ENCODE measurements around the gene OTOGL. TPM values are rescaled to one million over a fixed set of nuclear protein-coding genes. Genes with fewer than 3 reads are reported as not detected.
A peak's percentile ranks its signal among the peaks of the same experiment; 100 is the strongest.

The OTOGL gene
- polyA plus RNA-seq, 1 donor, result 0.22 TPM

DNA sequence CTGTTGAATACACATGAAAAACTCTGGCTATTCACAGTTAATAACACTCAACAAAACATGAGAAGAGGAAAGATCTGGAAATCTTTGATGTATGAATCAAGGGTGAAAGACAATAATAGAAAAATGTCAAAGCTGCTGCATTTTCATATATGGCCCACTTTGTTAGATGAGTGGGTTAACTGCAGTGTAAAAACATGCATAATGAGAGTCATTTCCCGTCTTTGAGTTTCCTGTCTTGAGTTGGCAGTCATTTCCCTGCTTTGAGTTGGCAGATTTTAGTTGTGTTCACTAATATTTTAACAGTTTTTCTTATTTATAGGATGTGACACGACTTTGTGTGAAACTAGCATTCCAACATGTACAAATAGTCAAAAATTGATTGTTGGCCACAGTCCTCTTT, 256.8 kb downstream of the OTOGL start:
- Histone ChIP-seq H3K27me3 (ENCODE audit: control insufficient read depth, insufficient read depth, low read length) (no peaks in the 10 kb centered on the region), H3K4me1 (ENCODE audit: control insufficient read depth, insufficient read depth, low read length) (no peaks in the 10 kb centered on the region), H3K4me3 (ENCODE audit: low read length) (no peak overlapping the region), H3K9me3 (ENCODE audit: control insufficient read depth, low read depth, low read length) (no peaks in the 10 kb centered on the region), H3K27ac (ENCODE audit: low read length) (no peak overlapping the region), H3K36me3 (ENCODE audit: control insufficient read depth, insufficient read depth, low read length) (no peaks in the 10 kb centered on the region)
- no peak for DNase-seq
- WGBS (ENCODE audit: insufficient coverage, low lambda C conversion rate), result no CpG with 5 or more reads among the region's 2 CpGs

DNA sequence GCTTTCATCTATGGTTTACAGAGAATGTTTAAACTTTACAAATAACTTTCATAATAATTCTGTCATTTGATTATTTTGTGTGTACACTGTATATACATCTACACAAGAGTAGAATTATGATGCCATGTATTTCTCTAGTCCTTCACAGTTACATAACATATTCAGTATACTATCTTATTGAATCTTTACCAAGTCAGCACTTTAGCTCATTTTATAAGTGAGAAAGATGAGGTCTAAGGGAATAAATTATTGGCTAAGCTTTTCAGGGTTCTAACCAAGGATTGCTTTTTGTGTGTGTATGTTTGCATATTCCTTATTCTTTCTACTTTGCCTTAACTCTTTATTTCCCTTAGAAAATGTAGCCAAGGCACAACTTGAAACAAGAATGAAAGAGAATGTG, 260.4 kb downstream of the OTOGL start:
- no peak overlapping the region for H3K27ac ChIP-seq (ENCODE audit: low read length)
- no peaks in the 10 kb centered on the region for H3K27me3 ChIP-seq (ENCODE audit: control insufficient read depth, insufficient read depth, low read length)
- H3K4me3 ChIP-seq (ENCODE audit: low read length), result no peak overlapping the region
- DNase-seq, result no peak
- H3K9me3 ChIP-seq (ENCODE audit: control insufficient read depth, low read depth, low read length), result no peaks in the 10 kb centered on the region
- H3K4me1 ChIP-seq (ENCODE audit: control insufficient read depth, insufficient read depth, low read length), result no peaks in the 10 kb centered on the region
- H3K36me3 ChIP-seq (ENCODE audit: control insufficient read depth, insufficient read depth, low read length), result no peaks in the 10 kb centered on the region

DNA sequence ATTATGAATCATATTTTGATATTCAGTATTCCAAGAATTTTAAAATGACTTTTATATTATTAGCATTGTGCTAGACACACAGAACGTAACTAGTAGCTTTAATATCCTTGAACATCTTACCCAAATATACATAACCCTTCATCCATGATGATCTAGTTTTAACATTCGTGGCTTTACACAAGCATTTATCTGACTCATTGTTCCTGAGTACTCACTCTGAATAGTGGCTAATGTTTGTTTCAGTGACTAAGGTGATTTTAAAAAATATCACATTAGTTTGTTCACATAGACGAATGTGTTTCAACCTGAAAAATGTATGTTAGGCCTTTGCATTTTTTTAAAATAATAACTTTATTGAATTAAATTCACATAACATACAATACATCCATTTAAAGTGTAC, 264.7 kb downstream of the OTOGL start:
- Histone ChIP-seq H3K4me3 (ENCODE audit: low read length) (no peak overlapping the region), H3K27me3 (ENCODE audit: control insufficient read depth, insufficient read depth, low read length) (no peaks in the 10 kb centered on the region), H3K36me3 (ENCODE audit: control insufficient read depth, insufficient read depth, low read length) (no peaks in the 10 kb centered on the region), H3K4me1 (ENCODE audit: control insufficient read depth, insufficient read depth, low read length) (no peaks in the 10 kb centered on the region), H3K9me3 (ENCODE audit: control insufficient read depth, low read depth, low read length) (no peaks in the 10 kb centered on the region), H3K27ac (ENCODE audit: low read length) (no peak overlapping the region)
- DNase-seq, result no peak
- WGBS (ENCODE audit: insufficient coverage, low lambda C conversion rate), result 75% methylated on average over 3 of the region's 3 CpGs

DNA sequence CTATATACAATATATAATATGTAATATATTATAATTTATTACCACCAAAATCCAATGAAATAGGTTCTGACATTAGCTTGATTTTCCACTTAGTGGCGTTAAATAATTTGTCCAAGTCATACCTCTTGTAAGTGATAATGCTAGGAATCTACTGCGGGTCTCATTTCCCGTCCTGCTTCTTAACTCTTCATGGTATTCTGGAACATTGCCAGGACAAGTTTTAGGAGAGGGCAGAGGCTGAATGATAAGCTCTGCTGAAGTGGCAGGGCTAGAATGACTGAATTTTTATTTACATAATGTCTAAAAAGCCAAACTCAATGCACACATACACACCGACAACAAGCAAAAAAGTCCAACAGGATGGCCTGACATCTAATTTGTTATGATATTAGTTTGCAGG, 274.3 kb downstream of the OTOGL start:
- H3K9me3 ChIP-seq (ENCODE audit: control insufficient read depth, low read depth, low read length), result no peaks in the 10 kb centered on the region
- DNase-seq, result peak; percentile 9 to 38
- H3K27ac ChIP-seq (ENCODE audit: low read length), result no peak overlapping the region
- H3K36me3 ChIP-seq (ENCODE audit: control insufficient read depth, insufficient read depth, low read length), result no peaks in the 10 kb centered on the region
- no peaks in the 10 kb centered on the region for H3K4me1 ChIP-seq (ENCODE audit: control insufficient read depth, insufficient read depth, low read length)
- H3K4me3 ChIP-seq (ENCODE audit: low read length), result no peak overlapping the region
- H3K27me3 ChIP-seq (ENCODE audit: control insufficient read depth, insufficient read depth, low read length), result no peaks in the 10 kb centered on the region
- no CpG with 5 or more reads among the region's 4 CpGs for WGBS (ENCODE audit: insufficient coverage, low lambda C conversion rate)

DNA sequence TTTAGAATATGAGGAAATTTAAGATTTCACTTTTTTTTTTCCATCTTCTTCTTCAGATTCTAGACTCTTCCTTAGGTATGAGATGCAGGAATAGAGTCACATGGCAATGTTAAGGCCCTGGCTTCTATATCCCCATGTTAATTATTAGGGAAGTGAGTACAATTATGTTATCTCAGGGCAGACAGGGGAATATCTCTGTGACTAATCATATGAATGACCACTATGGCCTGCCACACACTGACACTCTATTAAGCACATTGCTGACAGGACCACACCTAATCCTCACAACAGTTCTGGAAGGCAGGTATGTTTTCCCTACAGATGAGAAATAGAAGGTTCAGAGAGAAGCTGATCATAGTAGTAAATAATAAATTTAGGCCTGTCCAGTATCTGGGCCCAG, 275.3 kb downstream of the OTOGL start:
- Histone ChIP-seq H3K9me3 (ENCODE audit: control insufficient read depth, low read depth, low read length) (no peaks in the 10 kb centered on the region), H3K27me3 (ENCODE audit: control insufficient read depth, insufficient read depth, low read length) (no peaks in the 10 kb centered on the region), H3K4me1 (ENCODE audit: control insufficient read depth, insufficient read depth, low read length) (no peaks in the 10 kb centered on the region), H3K4me3 (ENCODE audit: low read length) (no peak overlapping the region), H3K27ac (ENCODE audit: low read length) (no peak overlapping the region), H3K36me3 (ENCODE audit: control insufficient read depth, insufficient read depth, low read length) (no peaks in the 10 kb centered on the region)
- peak; percentile 4 to 6 for DNase-seq

DNA sequence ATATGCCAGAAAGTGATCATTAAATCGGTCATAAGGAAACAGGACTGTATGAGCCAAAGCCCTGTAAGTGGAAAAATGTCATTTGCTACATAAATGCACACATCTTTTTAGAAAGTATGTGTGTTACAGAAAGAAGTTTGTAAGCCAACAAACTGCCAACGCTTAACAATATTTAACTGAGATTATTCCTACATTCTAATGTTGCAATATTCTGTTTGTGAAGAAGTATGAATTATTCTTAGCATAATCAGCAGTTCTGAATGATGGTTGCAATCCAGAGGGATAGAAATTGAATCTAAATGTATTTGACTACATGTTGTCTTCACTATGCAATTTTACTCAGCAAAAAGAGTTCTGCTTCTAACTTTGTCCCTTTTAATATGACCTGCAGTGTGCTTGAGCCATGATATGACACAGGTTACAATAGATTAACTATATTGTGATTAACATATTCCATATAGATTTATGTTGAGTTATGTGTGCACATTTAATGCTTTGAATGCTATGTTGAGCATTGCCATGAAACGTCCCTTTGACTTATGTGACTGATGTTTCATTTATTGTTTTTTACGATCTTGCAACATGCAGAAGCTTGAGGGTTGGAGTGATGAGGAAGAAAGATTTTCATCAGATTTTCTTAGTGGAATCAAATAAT, 277.9 kb downstream of the OTOGL start:
- Histone ChIP-seq H3K27me3 (ENCODE audit: control insufficient read depth, insufficient read depth, low read length) (no peaks in the 10 kb centered on the region), H3K4me3 (ENCODE audit: low read length) (no peak overlapping the region), H3K27ac (ENCODE audit: low read length) (no peak overlapping the region), H3K9me3 (ENCODE audit: control insufficient read depth, low read depth, low read length) (no peaks in the 10 kb centered on the region), H3K4me1 (ENCODE audit: control insufficient read depth, insufficient read depth, low read length) (no peaks in the 10 kb centered on the region), H3K36me3 (ENCODE audit: control insufficient read depth, insufficient read depth, low read length) (no peaks in the 10 kb centered on the region)
- DNase-seq, result no peak
- 88% methylated on average over 4 of the region's 4 CpGs for WGBS (ENCODE audit: insufficient coverage, low lambda C conversion rate)

DNA sequence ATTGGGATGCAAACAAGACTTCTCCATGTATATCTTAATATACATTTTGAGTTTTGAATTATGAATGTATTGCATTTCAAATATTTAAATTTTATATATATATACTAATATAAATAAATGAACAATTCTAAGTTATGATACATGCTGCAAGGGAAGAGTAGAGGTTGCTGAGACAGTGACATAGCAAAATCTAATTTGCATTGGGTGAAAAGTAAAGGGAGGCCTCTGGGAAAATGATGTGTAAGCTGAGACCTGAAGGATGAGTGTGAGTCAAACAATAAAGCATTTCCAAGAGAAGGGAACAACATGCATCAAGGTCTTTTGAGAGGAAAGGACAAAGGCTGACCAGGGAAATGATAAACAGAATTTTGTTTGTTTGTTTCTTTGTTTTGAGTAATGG, 281.8 kb downstream of the OTOGL start:
- Histone ChIP-seq H3K4me3 (ENCODE audit: low read length) (no peak overlapping the region), H3K9me3 (ENCODE audit: control insufficient read depth, low read depth, low read length) (no peaks in the 10 kb centered on the region), H3K27me3 (ENCODE audit: control insufficient read depth, insufficient read depth, low read length) (no peaks in the 10 kb centered on the region), H3K36me3 (ENCODE audit: control insufficient read depth, insufficient read depth, low read length) (no peaks in the 10 kb centered on the region), H3K27ac (ENCODE audit: low read length) (no peak overlapping the region), H3K4me1 (ENCODE audit: control insufficient read depth, insufficient read depth, low read length) (no peaks in the 10 kb centered on the region)
- no peak for DNase-seq

DNA sequence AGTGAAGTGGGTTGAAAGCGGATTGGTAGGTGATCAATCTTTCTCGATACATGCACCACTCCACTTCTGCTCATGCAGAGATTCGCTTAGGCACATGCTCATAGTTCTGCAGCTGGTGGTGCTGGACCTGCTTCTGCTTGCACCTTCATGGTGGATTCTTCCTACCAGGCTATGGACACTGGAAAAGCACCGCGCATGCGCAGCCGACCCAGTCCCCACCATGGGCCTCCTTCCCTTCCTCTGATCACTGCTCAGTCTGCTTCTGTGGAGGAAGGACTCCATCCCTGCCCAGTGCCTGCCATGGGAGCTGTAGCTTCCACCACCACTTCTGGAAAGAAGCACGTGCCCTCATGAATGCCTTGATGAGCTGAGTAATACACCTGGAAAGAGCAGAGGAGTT, 282.9 kb downstream of the OTOGL start:
- Histone ChIP-seq H3K27ac (ENCODE audit: low read length) (no peak overlapping the region), H3K9me3 (ENCODE audit: control insufficient read depth, low read depth, low read length) (no peaks in the 10 kb centered on the region), H3K27me3 (ENCODE audit: control insufficient read depth, insufficient read depth, low read length) (no peaks in the 10 kb centered on the region), H3K4me1 (ENCODE audit: control insufficient read depth, insufficient read depth, low read length) (no peaks in the 10 kb centered on the region), H3K36me3 (ENCODE audit: control insufficient read depth, insufficient read depth, low read length) (no peaks in the 10 kb centered on the region), H3K4me3 (ENCODE audit: low read length) (no peak overlapping the region)
- DNase-seq, result no peak
- WGBS (ENCODE audit: insufficient coverage, low lambda C conversion rate), result no CpG with 5 or more reads among the region's 8 CpGs

DNA sequence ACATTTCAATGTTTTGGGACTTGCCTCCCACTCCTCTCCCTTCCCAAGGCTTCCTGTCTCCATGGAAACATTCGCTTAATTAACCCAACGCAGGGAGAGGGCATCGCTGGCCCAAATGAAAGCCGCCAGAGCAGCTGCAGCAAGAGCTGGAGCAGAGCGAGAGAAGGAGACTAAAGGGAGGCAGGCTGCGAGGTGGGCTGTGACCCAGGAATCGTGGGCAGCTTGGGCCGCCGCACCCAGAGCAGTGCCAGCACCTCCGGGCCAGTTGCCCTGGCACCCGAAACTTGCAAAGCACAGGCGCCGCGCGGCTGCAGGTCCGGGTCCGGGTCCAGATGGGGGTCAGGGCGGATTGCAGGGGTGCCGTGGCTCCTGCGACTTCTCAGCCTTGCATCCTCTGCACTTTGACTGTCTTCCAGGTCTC, 301.2 kb downstream of the OTOGL start:
- Histone ChIP-seq H3K4me3 (ENCODE audit: low read length) (no peak overlapping the region), H3K4me1 (ENCODE audit: control insufficient read depth, insufficient read depth, low read length) (no peaks in the 10 kb centered on the region)
- DNase-seq, result no peak

DNA sequence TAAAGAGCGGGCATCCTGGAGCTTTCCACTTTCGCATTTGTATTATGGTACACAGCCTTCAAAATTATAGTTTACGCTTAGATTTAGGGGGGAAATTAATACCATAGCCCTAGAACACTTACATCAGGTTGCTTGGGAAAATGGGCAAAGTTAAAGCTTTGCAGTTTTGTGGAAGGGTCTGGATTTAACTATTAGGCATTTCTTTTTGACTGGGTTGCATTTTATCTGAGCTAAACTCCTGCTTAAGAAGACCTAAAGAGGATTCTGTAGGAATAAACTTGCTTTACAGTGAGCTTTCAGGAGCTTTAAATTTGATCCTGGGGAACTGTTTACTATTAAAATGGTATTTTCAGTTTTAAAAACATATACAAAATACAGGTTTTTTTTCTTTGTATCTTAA, 301.9 kb downstream of the OTOGL start:
- Histone ChIP-seq H3K4me3 (ENCODE audit: low read length) (no peak overlapping the region), H3K36me3 (ENCODE audit: control insufficient read depth, insufficient read depth, low read length) (no peaks in the 10 kb centered on the region), H3K9me3 (ENCODE audit: control insufficient read depth, low read depth, low read length) (peaks cover 3% of the 10 kb centered on the region), H3K4me1 (ENCODE audit: control insufficient read depth, insufficient read depth, low read length) (no peaks in the 10 kb centered on the region), H3K27ac (ENCODE audit: low read length) (no peak overlapping the region), H3K27me3 (ENCODE audit: control insufficient read depth, insufficient read depth, low read length) (peaks cover 19% of the 10 kb centered on the region)
- DNase-seq, result no peak
- no CpG with 5 or more reads among the region's 3 CpGs for WGBS (ENCODE audit: insufficient coverage, low lambda C conversion rate)

More for the DNA sequence above, 301.2 kb downstream of the OTOGL start:
- Histone ChIP-seq H3K27ac (ENCODE audit: low read length) (no peak overlapping the region), H3K36me3 (ENCODE audit: control insufficient read depth, insufficient read depth, low read length) (no peaks in the 10 kb centered on the region), H3K27me3 (ENCODE audit: control insufficient read depth, insufficient read depth, low read length) (peaks cover 19% of the 10 kb centered on the region), H3K9me3 (ENCODE audit: control insufficient read depth, low read depth, low read length) (peaks cover 3% of the 10 kb centered on the region)
- no CpG with 5 or more reads among the region's 20 CpGs for WGBS (ENCODE audit: insufficient coverage, low lambda C conversion rate)

DNA sequence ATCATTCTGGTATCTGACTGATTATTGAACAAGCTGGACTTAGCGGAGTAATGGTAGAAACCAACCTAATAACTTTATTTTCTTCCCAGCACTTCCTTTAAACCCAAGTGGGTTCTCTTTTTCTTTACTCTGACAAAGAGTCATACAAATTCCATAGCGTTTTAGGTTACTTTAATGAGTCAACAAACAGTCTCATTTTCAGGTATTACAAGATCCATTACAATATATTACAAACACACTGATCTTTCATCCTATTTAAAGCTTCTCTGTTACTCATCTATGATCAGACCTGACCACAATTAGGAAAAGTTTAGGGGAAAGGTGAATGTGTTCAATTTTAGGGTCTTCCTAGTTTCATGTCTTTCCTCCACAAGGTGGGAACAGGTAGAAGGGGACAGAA, 305.3 kb downstream of the OTOGL start:
- no peak for DNase-seq
- Histone ChIP-seq H3K36me3 (ENCODE audit: control insufficient read depth, insufficient read depth, low read length) (no peaks in the 10 kb centered on the region), H3K4me1 (ENCODE audit: control insufficient read depth, insufficient read depth, low read length) (no peaks in the 10 kb centered on the region), H3K27me3 (ENCODE audit: control insufficient read depth, insufficient read depth, low read length) (peaks cover 17% of the 10 kb centered on the region), H3K27ac (ENCODE audit: low read length) (no peak overlapping the region), H3K4me3 (ENCODE audit: low read length) (no peak overlapping the region), H3K9me3 (ENCODE audit: control insufficient read depth, low read depth, low read length) (peaks cover 3% of the 10 kb centered on the region)
- 57% methylated on average over 2 of the region's 2 CpGs for WGBS (ENCODE audit: insufficient coverage, low lambda C conversion rate)
